Esophagus squamous epithelium (tissue), 5 donors: ENCODE results near the gene FAM241B. TPM values are rescaled to one million over a fixed set of nuclear protein-coding genes. Genes with fewer than 3 reads are reported as not detected.
A peak's percentile ranks its signal among the peaks of the same experiment; 100 is the strongest.

ENCODE experiments used
- DNase-seq: peaks from one replicate; lab custom pipeline; 2025; lab: John Stamatoyannopoulos, UW
- H3K27ac ChIP-seq, 4 donors: fragments of 200-600 bp; sonication (generic); one replicate each; pipeline ENCODE4 v1.5.1; 2016 to 2019; ENCODE audit warnings: mild to moderate bottlenecking in 1 of 4
- H3K27me3 ChIP-seq, 4 donors: fragments of 200-600 bp; sonication (generic); 1 replicate in 3 of 4; 2 replicates in 1 of 4; pipeline versions ENCODE4 v1.5.1 to v1.6.0; 2017 to 2021; ENCODE audit warnings: antibody characterized with exemption in 1 of 4
- H3K36me3 ChIP-seq, 3 donors: fragments of 200-600 bp; sonication (generic); one replicate each; pipeline ENCODE4 v1.5.1; 2016 to 2019
- H3K4me1 ChIP-seq, 3 donors: fragments of 200-600 bp; sonication (generic); one replicate each; pipeline ENCODE4 v1.5.1; 2017 to 2019
- H3K4me3 ChIP-seq, 4 donors: fragments of 200-600 bp; sonication (generic); 1 replicate in 3 of 4; 2 replicates in 1 of 4; pipeline ENCODE4 v1.5.1; 2016 to 2019; ENCODE audit warnings: mild to moderate bottlenecking in 2 of 4, moderate library complexity in 1 of 4
- H3K9me3 ChIP-seq, 3 donors: fragments of 200-600 bp; sonication (generic); one replicate each; pipeline ENCODE4 v1.5.1; 2016 to 2019
- CTCF ChIP-seq, 6 experiments: fragments of 450-650 bp in 4 of 6; fragments of 200-600 bp in 2 of 6; sonication (generic) in 2 of 6; IDR thresholded peaks; one replicate each; pipeline ENCODE4 v1.5.1; 2016 to 2019; ENCODE audit warnings: antibody characterized with exemption in 6 of 6, mild to moderate bottlenecking in 4 of 6, moderate library complexity in 4 of 6
- POLR2A ChIP-seq, 4 donors: fragments of 450-650 bp; IDR thresholded peaks; one replicate each; pipeline ENCODE4 v1.6.1; 2017; ENCODE audit warnings: antibody characterized with exemption in 4 of 4, mild to moderate bottlenecking in 4 of 4, moderate library complexity in 3 of 4
- WGBS, 2 donors: methylation state at CpG; one replicate each; pipeline ENCODE4 v1.1.5; 2018; 5-methylcytosine and 5-hydroxymethylcytosine counted together
- intact Hi-C: fragments of 100-400 bp; cut with DNase I; formaldehyde crosslinking; loops from one replicate; pipeline ENCODE4 v1.15.0; 2022
- total RNA-seq, 4 donors: library from RNA; depleted of rRNA; stranded (reverse); fragments of >200 nt; gene quantifications; one replicate each; pipeline ENCODE4 v1.1.0, GENCODE V29; 2016
- donor health status: DM: yes; HTN: yes; CAD: no.

FAM241B gene
- total RNA-seq, 4 donors from 2014 or later = 1.2 to 1.7 (median 1.3) TPM; not detected in 1

GRCh38 chr10:69636273-69636575, 6.2 kb downstream of the FAM241B start:
- intact Hi-C loops = loop anchor here (5.0 to 10.0 kb wide), 2 partner anchors 119 to 221 kb away; partner anchors contain the start of gene TACR2
- no peak overlapping the region for H3K27ac ChIP-seq
- peaks cover 0 to 16% (median 0%) of the 10 kb centered on the region in 3 donors for H3K36me3 ChIP-seq
- 94 to 100% methylated on average over 3 of the region's 5 CpGs for WGBS, 2 donors
- H3K9me3 ChIP-seq = no peaks in the 10 kb centered on the region
- peaks cover 8 to 36% (median 15%) of the 10 kb centered on the region in 3 donors for H3K4me1 ChIP-seq
- TF ChIP-seq POLR2A (IDR thresholded peaks at IDR 0.05) (no peak), CTCF (IDR thresholded peaks at IDR 0.05) (no peak)
- no peak for DNase-seq
- H3K4me3 ChIP-seq = no peak overlapping the region
- H3K27me3 ChIP-seq = no peaks in the 10 kb centered on the region

GRCh38 chr10:69636626-69637605, 6.9 kb downstream of the FAM241B start:
- Histone ChIP-seq H3K9me3 (no peaks in the 10 kb centered on the region), H3K4me3 (no peak overlapping the region), H3K36me3 (peaks cover 0 to 16% (median 0%) of the 10 kb centered on the region in 3 donors), H3K27me3 (no peaks in the 10 kb centered on the region), H3K4me1 (peaks cover 8 to 41% (median 20%) of the 10 kb centered on the region in 3 donors), H3K27ac (no peak overlapping the region)
- 39 to 43% methylated on average over 6 to 8 of the region's 10 CpGs for WGBS, 2 donors
- no peak for DNase-seq
- TF ChIP-seq CTCF (IDR thresholded peaks at IDR 0.05) (peak in 4 of 6 experiments; percentile 18 to 56 (median 46)), POLR2A (IDR thresholded peaks at IDR 0.05) (no peak)
- intact Hi-C loops = loop anchor here (5.0 to 10.0 kb wide), 2 partner anchors 120 to 222 kb away; partner anchors contain the start of gene TACR2

- Histone ChIP-seq H3K27ac (no peak overlapping the region), H3K4me1 (peaks cover 8 to 43% (median 22%) of the 10 kb centered on the region in 3 donors), H3K27me3 (no peaks in the 10 kb centered on the region), H3K9me3 (no peaks in the 10 kb centered on the region), H3K36me3 (peaks cover 0 to 3% (median 0%) of the 10 kb centered on the region in 3 donors), H3K4me3 (no peak overlapping the region)
- intact Hi-C loops = loop anchor here (5.0 to 10.0 kb wide), 2 partner anchors 121 to 224 kb away; partner anchors contain the start of gene TACR2
- 40 to 66% methylated on average over 6 to 7 of the region's 8 CpGs for WGBS, 2 donors
- no peak for DNase-seq
- no peak for TF ChIP-seq CTCF (IDR thresholded peaks at IDR 0.05)
- no peak for TF ChIP-seq POLR2A (IDR thresholded peaks at IDR 0.05)
These were observed 8.6 kb downstream of the FAM241B start for GRCh38 chr10:69638642-69639041.

GRCh38 chr10:69639291-69640195, 9.5 kb downstream of the FAM241B start:
- peak; percentile 11 for DNase-seq
- 19 to 26% methylated on average over 9 to 11 of the region's 11 CpGs for WGBS, 2 donors
- intact Hi-C loops = loop anchor here (5.0 to 10.0 kb wide), 3 partner anchors 122 to 225 kb away; partner anchors contain the start of genes COL13A1 and TACR2
- Histone ChIP-seq H3K27me3 (peaks cover 0 to 8% (median 0%) of the 10 kb centered on the region in 4 donors), H3K4me1 (peaks cover 8 to 46% (median 23%) of the 10 kb centered on the region in 3 donors), H3K9me3 (no peaks in the 10 kb centered on the region), H3K4me3 (peak overlapping the region in 1 of 4 donors; percentile 12), H3K27ac (peak overlapping the region; percentile 68 to 77 (median 74)), H3K36me3 (no peaks in the 10 kb centered on the region)
- TF ChIP-seq CTCF (IDR thresholded peaks at IDR 0.05) (peak; percentile 68 to 90 (median 86)), POLR2A (IDR thresholded peaks at IDR 0.05) (no peak)
